ENCODE results near the gene SORCS2. TPM values are rescaled to one million over a fixed set of nuclear protein-coding genes. Genes with fewer than 3 reads are reported as not detected.

SORCS2 gene
- total and polyA plus RNA-seq, 2 of the 4 experiments (the other 2 are of a cell fraction), result 0.36 to 0.62 TPM

DNA sequence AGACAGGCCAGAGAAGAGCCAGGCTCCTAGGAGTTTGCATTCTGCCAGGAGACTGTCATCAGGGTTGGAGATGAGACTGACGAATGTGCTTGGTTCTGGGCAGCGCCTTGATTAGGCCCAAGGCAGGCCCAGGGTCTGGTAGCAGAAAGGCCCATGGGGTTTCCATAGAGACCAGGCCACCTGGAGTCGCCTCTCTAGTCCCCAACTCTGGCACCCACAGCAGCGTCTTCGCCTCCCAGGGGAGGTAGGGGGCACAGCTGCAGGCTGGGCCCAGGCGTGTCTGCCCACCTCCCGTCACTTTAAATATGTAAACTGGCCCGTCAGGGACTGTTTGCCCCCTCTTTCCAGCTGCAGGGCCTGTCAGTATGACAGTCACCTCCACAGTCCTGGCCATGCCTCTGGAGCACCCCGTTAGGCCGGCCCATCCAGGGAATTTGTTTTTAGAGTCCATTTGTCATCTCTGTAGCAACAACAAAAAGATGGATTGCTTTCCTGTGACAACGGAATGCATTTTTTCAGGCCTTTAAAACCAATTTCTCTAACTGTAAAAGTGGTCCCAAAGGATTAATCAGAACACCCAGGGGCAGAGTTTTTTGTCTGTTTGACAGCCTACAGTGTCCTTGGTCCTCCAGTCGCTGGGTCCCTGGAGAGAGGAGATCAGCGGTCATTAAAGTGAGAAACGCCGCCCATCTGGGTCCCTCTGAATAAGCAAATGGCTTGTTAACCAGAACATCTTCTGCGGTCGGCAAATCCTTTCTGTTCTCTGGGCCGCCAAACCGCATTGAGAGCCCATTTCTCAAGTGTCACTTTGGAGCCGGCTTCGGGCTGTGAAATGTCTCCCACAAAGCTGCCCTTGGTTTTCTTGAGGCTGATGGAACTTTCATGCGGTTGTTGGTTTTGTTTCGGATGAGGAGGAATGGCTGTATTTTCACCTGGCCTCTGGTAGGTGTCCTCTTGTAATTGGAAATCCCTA, 395.4 kb downstream of the SORCS2 start:
- Histone ChIP-seq H2BK120ac (ENCODE audit: low read depth, low read length) (no peak overlapping the region), H4K91ac (ENCODE audit: insufficient read depth, low read depth, low read length) (no peak overlapping the region), H2BK20ac (ENCODE audit: low read depth, low read length) (no peak overlapping the region), H3K9me1 (ENCODE audit: insufficient read depth, low read length) (no peaks in the 10 kb centered on the region), H2AK5ac (ENCODE audit: low read depth, low read length) (no peak overlapping the region), H4K20me1 (ENCODE audit: insufficient read depth, low read length) (no peaks in the 10 kb centered on the region), H2AFZ (replicated peaks; ENCODE audit: low read length, poor library complexity) (no peak overlapping the region), H3K18ac (ENCODE audit: low read depth, low read length) (no peak overlapping the region), H3K4ac (ENCODE audit: low read depth, low read length) (no peak overlapping the region), H3K27ac (ENCODE audit: insufficient read depth, low read length) (no peak overlapping the region), H2BK15ac (ENCODE audit: low read depth, low read length) (no peak overlapping the region), H3K14ac (replicated peaks; ENCODE audit: low read depth, low read length) (no peak overlapping the region), H3K23ac (ENCODE audit: low read depth, low read length) (no peak overlapping the region), H4K8ac (ENCODE audit: low read depth in 2 of 2, low read length in 2 of 2) (no peak overlapping the region), H3K9ac (ENCODE audit: low read depth, low read length) (no peak overlapping the region), H3K36me3 (ENCODE audit: control insufficient read depth, insufficient read depth, low read length) (no peaks in the 10 kb centered on the region), H3K4me1 (ENCODE audit: control insufficient read depth, insufficient read depth, low read length) (no peaks in the 10 kb centered on the region), H3K4me3 (ENCODE audit: insufficient read depth, low read depth, low read length) (no peak overlapping the region), H2AK9ac (replicated peaks; ENCODE audit: low read depth, low read length, poor library complexity) (no peak overlapping the region), H3K9me3 (ENCODE audit: control insufficient read depth, insufficient read depth, low read length) (peaks cover 10% of the 10 kb centered on the region), H3K56ac (ENCODE audit: extremely low read depth, insufficient read depth, low read length) (no peak overlapping the region), H2BK5ac (ENCODE audit: low read depth, low read length, poor library complexity, severe bottlenecking) (no peak overlapping the region), H3K27me3 (ENCODE audit: control insufficient read depth, insufficient read depth, low read length) (peaks cover 25% of the 10 kb centered on the region), H3K4me2 (ENCODE audit: low read depth, low read length) (no peak overlapping the region), H3K79me1 (ENCODE audit: low read depth in 1 of 2, low read length in 2 of 2) (no peaks in the 10 kb centered on the region), H4K5ac (ENCODE audit: low read depth, low read length) (no peak overlapping the region)
- ChIA-PET CTCF (no interaction called here), POLR2A (ENCODE audit: unreplicated experiment) (no interaction called here)
- in situ Hi-C loops (cut with MboI; ENCODE audit: low sequenced_read_pairs), result no loop called here
- TF ChIP-seq, protein P1, sequence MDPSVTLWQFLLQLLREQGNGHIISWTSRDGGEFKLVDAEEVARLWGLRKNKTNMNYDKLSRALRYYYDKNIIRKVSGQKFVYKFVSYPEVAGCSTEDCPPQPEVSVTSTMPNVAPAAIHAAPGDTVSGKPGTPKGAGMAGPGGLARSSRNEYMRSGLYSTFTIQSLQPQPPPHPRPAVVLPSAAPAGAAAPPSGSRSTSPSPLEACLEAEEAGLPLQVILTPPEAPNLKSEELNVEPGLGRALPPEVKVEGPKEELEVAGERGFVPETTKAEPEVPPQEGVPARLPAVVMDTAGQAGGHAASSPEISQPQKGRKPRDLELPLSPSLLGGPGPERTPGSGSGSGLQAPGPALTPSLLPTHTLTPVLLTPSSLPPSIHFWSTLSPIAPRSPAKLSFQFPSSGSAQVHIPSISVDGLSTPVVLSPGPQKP (IDR thresholded peaks at IDR 0.05; ENCODE audit: borderline replicate concordance, low read depth, low read length), result no peak
- TF ChIP-seq FOS (IDR thresholded peaks at IDR 0.05; ENCODE audit: low read depth, low read length) (no peak), RFX5 (IDR thresholded peaks at IDR 0.05; ENCODE audit: low read depth, low read length) (no peak), MAFK (IDR thresholded peaks at IDR 0.05; ENCODE audit: low read depth, low read length) (no peak), MXI1 (IDR thresholded peaks at IDR 0.05; ENCODE audit: borderline replicate concordance, low read depth, low read length) (no peak)
- TF ChIP-seq, protein P2, sequence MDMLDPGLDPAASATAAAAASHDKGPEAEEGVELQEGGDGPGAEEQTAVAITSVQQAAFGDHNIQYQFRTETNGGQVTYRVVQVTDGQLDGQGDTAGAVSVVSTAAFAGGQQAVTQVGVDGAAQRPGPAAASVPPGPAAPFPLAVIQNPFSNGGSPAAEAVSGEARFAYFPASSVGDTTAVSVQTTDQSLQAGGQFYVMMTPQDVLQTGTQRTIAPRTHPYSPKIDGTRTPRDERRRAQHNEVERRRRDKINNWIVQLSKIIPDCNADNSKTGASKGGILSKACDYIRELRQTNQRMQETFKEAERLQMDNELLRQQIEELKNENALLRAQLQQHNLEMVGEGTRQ (IDR thresholded peaks at IDR 0.05; ENCODE audit: low read depth, low read length), result no peak
- WGBS, 2 experiments (ENCODE audit: extremely low coverage in 2 of 2, insufficient read length in 1 of 2), result 36% methylated on average over 6 of the region's 23 CpGs; no CpG with 5 or more reads in 1 of the 2 experiments
- no TSS peak for BruUV-seq (replicated peaks)
- intact Hi-C loops (cut with micrococcal nuclease), result no loop called here
- DNase-seq, result no peak
- dilution Hi-C loops (cut with HindIII; ENCODE audit: low sequenced_read_pairs, unreplicated experiment), result no loop called here
- ATAC-seq (ENCODE audit: low read depth), result no peak
